ENCODE measurements around the gene GNA12.
"Not testable (repeated sequence)": the region's sequence is repeated elsewhere in the genome, so short reads cannot be mapped to it uniquely, and the experiment has no call there.

GNA12 gene

DNA sequence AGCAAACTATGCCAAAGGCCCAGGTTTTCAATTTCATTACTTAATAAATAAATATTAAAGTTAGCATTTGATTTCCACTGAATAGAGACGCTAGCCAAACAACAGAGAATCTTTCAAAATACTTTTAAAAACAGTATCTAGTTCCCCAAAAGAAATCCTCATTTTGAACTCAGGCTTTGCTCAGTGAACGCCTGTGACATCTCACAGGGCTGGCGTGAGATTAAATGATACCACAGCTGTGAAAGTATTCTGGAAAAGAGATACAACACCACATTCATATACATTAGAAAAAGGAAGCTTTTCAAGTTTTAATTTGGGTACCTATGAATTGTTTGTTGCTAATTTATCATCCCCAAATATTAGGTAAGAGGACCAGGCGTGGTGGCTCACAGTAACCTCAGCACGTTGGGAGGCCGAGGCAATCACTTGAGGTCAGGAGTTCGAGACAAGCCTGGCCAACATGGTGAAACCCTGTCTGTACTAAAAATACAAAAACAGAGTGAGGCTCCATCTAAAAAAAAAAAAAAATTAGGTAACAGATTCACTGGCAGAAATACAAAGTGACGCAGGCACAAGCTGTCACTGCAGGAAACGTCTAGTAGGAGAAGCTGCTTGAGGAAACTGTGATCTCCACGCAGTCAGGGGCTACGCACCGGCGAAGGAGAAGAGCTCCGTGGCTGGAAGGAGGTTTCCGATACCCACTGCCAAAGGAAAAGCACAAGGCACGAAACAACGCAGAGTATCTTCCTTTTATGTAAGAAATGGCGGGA is 106.2 kb downstream of the GNA12 start:
- no peak overlapping the region for H3K4me3 ChIP-seq (ENCODE audit: low read depth in 1 of 2, low read length in 2 of 2)
- no peaks in the 10 kb centered on the region for H3K9me3 ChIP-seq (ENCODE audit: control insufficient read depth in 1 of 2, low read length in 2 of 2)
- H3K36me3 ChIP-seq (ENCODE audit: control insufficient read depth in 1 of 2, insufficient read depth in 2 of 2, low read length in 2 of 2), result no peaks in the 10 kb centered on the region
- peaks cover 3 to 7% of the 10 kb centered on the region in 2 donors for H3K4me1 ChIP-seq (ENCODE audit: control insufficient read depth in 1 of 2, insufficient read depth in 2 of 2, low read length in 2 of 2)
- no peaks in the 10 kb centered on the region for H3K27me3 ChIP-seq (ENCODE audit: control insufficient read depth in 1 of 2, insufficient read depth in 2 of 2, low read length in 2 of 2)
- H3K9ac ChIP-seq (ENCODE audit: low read depth in 1 of 2, low read length in 2 of 2), result no peak overlapping the region
- H3K27ac ChIP-seq (ENCODE audit: low read depth, low read length), result no peak overlapping the region

DNA sequence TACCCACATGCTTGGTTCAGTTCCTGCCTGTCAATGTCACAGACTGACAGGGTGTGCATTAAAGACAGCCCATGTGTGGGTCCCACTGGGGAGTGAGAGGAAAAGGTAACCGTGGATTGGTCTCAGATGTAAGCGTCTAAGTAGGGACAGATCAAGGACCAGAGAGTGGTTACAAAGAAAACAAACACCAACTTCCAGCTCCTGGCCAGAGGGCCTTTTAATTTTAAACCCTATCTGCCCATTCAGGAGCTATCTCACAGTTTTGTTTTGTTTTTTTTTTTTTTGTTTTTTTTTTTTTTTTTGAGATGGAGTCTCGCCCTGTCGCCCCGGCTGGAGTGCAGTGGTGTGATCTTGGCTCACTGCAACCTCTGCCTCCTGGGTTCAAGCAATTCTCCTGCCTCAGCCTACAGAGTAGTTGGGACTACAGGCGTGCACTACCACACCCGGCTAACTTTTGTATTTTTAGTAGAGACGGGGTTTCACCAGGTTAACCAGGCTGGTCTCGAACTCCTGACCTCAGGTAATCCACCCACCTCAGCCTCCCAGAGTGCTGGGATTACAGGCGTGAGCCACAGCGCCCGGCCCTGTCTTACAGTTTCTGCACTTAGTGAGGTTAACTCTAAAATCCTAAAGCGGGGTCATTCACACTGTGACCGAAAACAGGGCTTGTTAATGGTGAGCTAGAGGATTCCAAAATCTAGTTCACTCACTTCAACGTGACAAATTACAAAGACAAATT is 106.9 kb downstream of the GNA12 start:
- not testable (repeated sequence) for H3K36me3 ChIP-seq (ENCODE audit: control insufficient read depth in 1 of 2, insufficient read depth in 2 of 2, low read length in 2 of 2); H3K9ac ChIP-seq (ENCODE audit: low read depth in 1 of 2, low read length in 2 of 2); H3K27me3 ChIP-seq (ENCODE audit: control insufficient read depth in 1 of 2, insufficient read depth in 2 of 2, low read length in 2 of 2); H3K4me1 ChIP-seq (ENCODE audit: control insufficient read depth in 1 of 2, insufficient read depth in 2 of 2, low read length in 2 of 2); H3K27ac ChIP-seq (ENCODE audit: low read depth, low read length); H3K9me3 ChIP-seq (ENCODE audit: control insufficient read depth in 1 of 2, low read length in 2 of 2); H3K4me3 ChIP-seq (ENCODE audit: low read depth in 1 of 2, low read length in 2 of 2)

DNA sequence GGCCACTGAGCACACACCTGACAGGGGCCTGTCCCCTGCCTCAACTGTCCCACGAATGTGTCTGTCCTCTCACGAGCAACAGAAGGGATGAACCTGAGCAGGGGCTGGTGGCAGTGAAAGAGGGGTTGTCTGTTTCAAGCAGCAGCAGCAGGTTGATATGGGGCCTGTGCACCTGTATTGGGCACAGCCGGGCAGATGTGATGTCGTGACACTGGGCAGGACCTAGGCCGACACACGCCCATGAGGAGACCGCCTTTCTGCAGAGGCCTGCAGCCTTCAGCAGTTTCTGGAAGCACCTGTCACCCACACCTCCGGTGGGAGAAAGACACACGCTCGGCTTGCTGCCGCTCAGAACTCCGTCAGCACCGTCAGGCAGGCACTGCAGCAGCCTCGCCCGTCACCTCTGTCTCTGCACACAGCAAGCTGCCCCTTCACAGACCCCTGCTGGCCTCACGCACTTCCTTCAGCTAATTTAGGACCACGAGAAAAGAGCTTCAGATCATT is 107.6 kb downstream of the GNA12 start:
- Histone ChIP-seq H3K27ac (ENCODE audit: low read depth, low read length) (no peak overlapping the region), H3K4me1 (ENCODE audit: control insufficient read depth in 1 of 2, insufficient read depth in 2 of 2, low read length in 2 of 2) (peaks cover 7 to 10% of the 10 kb centered on the region in 2 donors), H3K4me3 (ENCODE audit: low read depth in 1 of 2, low read length in 2 of 2) (no peak overlapping the region), H3K9ac (ENCODE audit: low read depth in 1 of 2, low read length in 2 of 2) (no peak overlapping the region), H3K9me3 (ENCODE audit: control insufficient read depth in 1 of 2, low read length in 2 of 2) (no peaks in the 10 kb centered on the region), H3K27me3 (ENCODE audit: control insufficient read depth in 1 of 2, insufficient read depth in 2 of 2, low read length in 2 of 2) (no peaks in the 10 kb centered on the region), H3K36me3 (ENCODE audit: control insufficient read depth in 1 of 2, insufficient read depth in 2 of 2, low read length in 2 of 2) (peaks cover 1 to 2% of the 10 kb centered on the region in 2 donors)

DNA sequence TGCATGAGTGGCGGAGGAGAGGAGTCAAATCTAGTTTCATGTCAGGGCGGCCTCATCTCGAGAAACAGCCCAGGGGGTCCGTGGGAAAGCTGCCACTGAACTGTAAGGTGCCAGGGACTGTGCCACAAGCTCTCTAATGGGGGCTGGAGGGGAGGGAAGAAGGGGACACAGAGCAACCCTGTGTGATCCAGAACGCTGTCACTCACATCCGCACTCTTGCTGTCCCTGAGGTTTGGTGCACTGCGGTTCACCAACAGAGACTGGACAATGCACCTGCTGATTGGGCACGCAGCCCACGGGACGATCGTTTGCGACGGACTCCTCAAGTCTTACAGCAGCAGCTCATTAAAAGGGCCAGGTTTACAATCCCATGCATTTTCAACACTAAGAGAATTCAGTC is 108.4 kb downstream of the GNA12 start:
- Histone ChIP-seq H3K9me3 (ENCODE audit: control insufficient read depth in 1 of 2, low read length in 2 of 2) (no peaks in the 10 kb centered on the region), H3K27me3 (ENCODE audit: control insufficient read depth in 1 of 2, insufficient read depth in 2 of 2, low read length in 2 of 2) (no peaks in the 10 kb centered on the region), H3K36me3 (ENCODE audit: control insufficient read depth in 1 of 2, insufficient read depth in 2 of 2, low read length in 2 of 2) (peaks cover 7 to 8% of the 10 kb centered on the region in 2 donors), H3K4me3 (ENCODE audit: low read depth in 1 of 2, low read length in 2 of 2) (no peak overlapping the region), H3K4me1 (ENCODE audit: control insufficient read depth in 1 of 2, insufficient read depth in 2 of 2, low read length in 2 of 2) (peaks cover 7 to 10% of the 10 kb centered on the region in 2 donors), H3K27ac (ENCODE audit: low read depth, low read length) (no peak overlapping the region), H3K9ac (ENCODE audit: low read depth in 1 of 2, low read length in 2 of 2) (no peak overlapping the region)

DNA sequence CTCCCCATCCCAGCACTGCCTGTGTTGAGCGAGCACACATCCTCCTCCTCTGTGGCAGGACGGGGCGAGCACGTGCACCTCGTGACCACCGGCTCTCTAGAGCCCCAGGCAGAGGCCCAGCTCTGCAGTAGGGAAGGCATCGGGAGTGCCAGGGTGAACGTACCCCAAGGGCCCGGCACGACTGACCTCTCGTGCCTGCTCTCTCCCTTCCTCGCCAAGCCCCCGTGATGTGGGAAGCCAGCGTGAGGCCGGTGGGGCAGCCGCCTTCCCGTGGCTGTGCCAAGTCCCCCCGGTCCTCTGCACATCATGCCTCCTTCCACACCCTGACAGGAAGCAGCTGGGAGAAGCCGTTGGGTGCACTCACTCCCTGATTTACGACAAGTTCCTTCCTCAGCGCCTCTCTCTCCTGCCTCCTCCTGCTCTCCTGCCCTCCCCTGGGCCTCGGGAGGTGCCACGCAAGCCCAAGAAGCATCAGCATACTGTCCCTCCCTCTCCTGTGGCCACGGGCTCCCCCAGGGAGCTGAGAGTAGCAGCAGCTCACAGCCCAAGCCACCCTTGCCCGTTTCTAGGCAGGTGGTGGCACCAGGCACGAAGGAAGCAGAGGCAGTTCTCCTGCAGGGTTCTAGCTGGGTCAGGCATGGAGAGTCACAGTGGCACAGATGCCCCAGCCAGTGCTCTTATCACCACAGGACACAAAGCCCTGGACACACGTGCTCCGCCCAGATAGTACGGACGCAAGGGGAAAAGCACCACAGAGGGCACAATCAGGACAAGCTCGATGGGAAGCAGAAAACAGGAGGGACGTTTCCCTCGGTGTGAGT is 109.1 kb downstream of the GNA12 start:
- no peak overlapping the region for H3K9ac ChIP-seq (ENCODE audit: low read depth in 1 of 2, low read length in 2 of 2)
- H3K27me3 ChIP-seq (ENCODE audit: control insufficient read depth in 1 of 2, insufficient read depth in 2 of 2, low read length in 2 of 2), result no peaks in the 10 kb centered on the region
- peaks cover 7 to 16% of the 10 kb centered on the region in 2 donors for H3K36me3 ChIP-seq (ENCODE audit: control insufficient read depth in 1 of 2, insufficient read depth in 2 of 2, low read length in 2 of 2)
- no peak overlapping the region for H3K27ac ChIP-seq (ENCODE audit: low read depth, low read length)
- H3K4me1 ChIP-seq (ENCODE audit: control insufficient read depth in 1 of 2, insufficient read depth in 2 of 2, low read length in 2 of 2), result peaks cover 7 to 10% of the 10 kb centered on the region in 2 donors
- no peak overlapping the region for H3K4me3 ChIP-seq (ENCODE audit: low read depth in 1 of 2, low read length in 2 of 2)
- H3K9me3 ChIP-seq (ENCODE audit: control insufficient read depth in 1 of 2, low read length in 2 of 2), result no peaks in the 10 kb centered on the region

DNA sequence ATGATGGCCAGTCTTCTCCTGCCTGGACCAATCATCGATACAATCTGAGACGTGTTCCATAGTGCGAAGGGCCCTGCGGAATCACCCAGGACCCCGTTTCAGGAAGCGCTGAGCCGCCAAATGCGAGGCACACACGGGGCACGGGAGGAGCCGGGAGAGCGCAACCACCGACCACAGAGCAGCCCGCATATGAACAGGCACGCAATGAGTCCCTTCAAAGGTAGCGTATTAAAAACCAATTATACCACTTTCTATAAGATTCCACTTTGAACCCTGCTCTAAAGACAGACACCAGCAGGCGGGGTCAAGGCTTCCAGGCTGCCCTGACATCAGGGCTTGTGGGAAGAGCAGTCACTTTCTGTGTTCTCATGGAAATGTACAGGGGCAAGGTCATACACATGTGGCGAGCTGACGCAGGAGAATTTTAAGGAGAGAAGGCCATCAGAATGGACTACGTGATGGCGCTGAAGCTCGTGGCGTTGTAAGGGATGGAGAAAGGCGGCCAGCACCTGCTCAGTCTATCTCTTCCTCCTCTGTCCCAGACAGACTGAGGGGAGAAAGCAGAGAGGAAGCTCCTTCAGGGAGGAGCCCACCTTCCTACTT is 109.9 kb downstream of the GNA12 start:
- Histone ChIP-seq H3K9ac (ENCODE audit: low read depth in 1 of 2, low read length in 2 of 2) (no peak overlapping the region), H3K4me1 (ENCODE audit: control insufficient read depth in 1 of 2, insufficient read depth in 2 of 2, low read length in 2 of 2) (peaks cover 7 to 10% of the 10 kb centered on the region in 2 donors), H3K36me3 (ENCODE audit: control insufficient read depth in 1 of 2, insufficient read depth in 2 of 2, low read length in 2 of 2) (peaks cover 7 to 17% of the 10 kb centered on the region in 2 donors), H3K27ac (ENCODE audit: low read depth, low read length) (no peak overlapping the region), H3K27me3 (ENCODE audit: control insufficient read depth in 1 of 2, insufficient read depth in 2 of 2, low read length in 2 of 2) (no peaks in the 10 kb centered on the region), H3K4me3 (ENCODE audit: low read depth in 1 of 2, low read length in 2 of 2) (no peak overlapping the region), H3K9me3 (ENCODE audit: control insufficient read depth in 1 of 2, low read length in 2 of 2) (no peaks in the 10 kb centered on the region)

DNA sequence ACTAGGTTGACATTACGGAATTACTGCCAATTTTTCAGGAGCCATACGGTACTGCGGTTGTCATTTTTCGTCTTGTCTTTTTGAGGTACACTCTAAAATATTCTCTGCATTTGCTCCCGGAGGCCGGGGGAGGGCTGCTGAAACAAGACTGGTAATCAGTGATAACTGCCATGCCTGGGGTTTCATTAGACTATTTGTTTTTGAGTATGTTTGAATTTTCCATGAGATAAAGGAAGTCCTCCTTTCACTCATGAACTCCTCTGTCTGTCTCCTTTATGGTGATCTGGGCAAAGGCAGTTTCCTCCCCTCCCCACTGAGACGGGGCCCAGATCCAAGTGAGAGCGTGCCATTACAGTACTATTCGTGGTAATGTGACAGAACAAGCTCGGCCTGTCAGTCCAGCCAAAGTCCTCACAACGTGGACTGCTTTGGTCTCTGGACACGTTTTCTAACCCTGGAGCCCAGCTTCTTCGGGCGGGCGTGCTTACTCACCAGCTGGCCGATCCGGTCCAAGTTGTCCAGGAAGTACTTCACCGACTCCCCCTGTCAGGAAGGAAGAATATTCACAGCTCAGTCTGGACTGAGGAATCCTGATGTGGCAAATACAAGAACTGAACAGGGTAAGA is 111.0 kb downstream of the GNA12 start:
- peaks cover 7 to 10% of the 10 kb centered on the region in 2 donors for H3K4me1 ChIP-seq (ENCODE audit: control insufficient read depth in 1 of 2, insufficient read depth in 2 of 2, low read length in 2 of 2)
- H3K36me3 ChIP-seq (ENCODE audit: control insufficient read depth in 1 of 2, insufficient read depth in 2 of 2, low read length in 2 of 2), result peaks cover 7 to 17% of the 10 kb centered on the region in 2 donors
- no peaks in the 10 kb centered on the region for H3K27me3 ChIP-seq (ENCODE audit: control insufficient read depth in 1 of 2, insufficient read depth in 2 of 2, low read length in 2 of 2)
- no peak overlapping the region for H3K9ac ChIP-seq (ENCODE audit: low read depth in 1 of 2, low read length in 2 of 2)
- no peaks in the 10 kb centered on the region for H3K9me3 ChIP-seq (ENCODE audit: control insufficient read depth in 1 of 2, low read length in 2 of 2)
- H3K4me3 ChIP-seq (ENCODE audit: low read depth in 1 of 2, low read length in 2 of 2), result no peak overlapping the region
- H3K27ac ChIP-seq (ENCODE audit: low read depth, low read length), result no peak overlapping the region

DNA sequence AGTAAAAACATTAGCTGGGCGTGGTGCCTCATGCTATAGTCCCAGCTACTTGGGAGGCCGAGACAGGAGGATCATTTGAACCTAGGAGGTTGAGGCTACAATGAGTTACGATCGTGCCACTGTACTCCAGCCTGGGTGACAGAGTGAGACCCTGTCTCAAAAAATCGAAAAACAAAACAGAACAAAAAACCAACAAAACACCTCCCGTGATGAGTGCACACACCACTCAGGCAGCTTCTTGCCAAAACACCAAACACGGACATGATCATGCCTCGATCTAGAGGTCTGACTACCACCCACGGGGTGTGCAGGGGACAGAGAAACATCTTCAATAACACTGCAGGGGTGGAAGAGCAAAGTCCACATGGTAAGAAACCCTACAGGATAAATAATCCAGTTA is 111.7 kb downstream of the GNA12 start:
- no peaks in the 10 kb centered on the region for H3K27me3 ChIP-seq (ENCODE audit: control insufficient read depth in 1 of 2, insufficient read depth in 2 of 2, low read length in 2 of 2)
- no peaks in the 10 kb centered on the region for H3K9me3 ChIP-seq (ENCODE audit: control insufficient read depth in 1 of 2, low read length in 2 of 2)
- no peak overlapping the region for H3K4me3 ChIP-seq (ENCODE audit: low read depth in 1 of 2, low read length in 2 of 2)
- H3K27ac ChIP-seq (ENCODE audit: low read depth, low read length), result no peak overlapping the region
- H3K36me3 ChIP-seq (ENCODE audit: control insufficient read depth in 1 of 2, insufficient read depth in 2 of 2, low read length in 2 of 2), result peaks cover 7 to 17% of the 10 kb centered on the region in 2 donors
- H3K9ac ChIP-seq (ENCODE audit: low read depth in 1 of 2, low read length in 2 of 2), result no peak overlapping the region
- peaks cover 7 to 10% of the 10 kb centered on the region in 2 donors for H3K4me1 ChIP-seq (ENCODE audit: control insufficient read depth in 1 of 2, insufficient read depth in 2 of 2, low read length in 2 of 2)

Measured in duodenal mucosa (tissue), 2 donors.